ENCODE data around the gene PID1.
"Not testable (repeated sequence)": the region's sequence is repeated elsewhere in the genome, so short reads cannot be mapped to it uniquely, and the experiment has no call there.

The PID1 gene

GRCh38 chr2:229083606-229084340 lies 187.3 kb downstream of the PID1 start:
- no peak overlapping the region for H3K4me3 ChIP-seq (ENCODE audit: low read depth, low read length)

- H3K4me3 ChIP-seq (ENCODE audit: low read depth, low read length): no peak overlapping the region
These were observed 189.7 kb downstream of the PID1 start for GRCh38 chr2:229081411-229081810.

- H3K4me3 ChIP-seq (ENCODE audit: low read depth, low read length): no peak overlapping the region
These were observed 190.9 kb downstream of the PID1 start for GRCh38 chr2:229080172-229080571.

- H3K4me3 ChIP-seq (ENCODE audit: low read depth, low read length): not testable (repeated sequence)
These were observed 194.2 kb downstream of the PID1 start for GRCh38 chr2:229076886-229077285.

GRCh38 chr2:229073935-229074334 lies 197.2 kb downstream of the PID1 start:
- no peak overlapping the region for H3K4me3 ChIP-seq (ENCODE audit: low read depth, low read length)

- H3K4me3 ChIP-seq (ENCODE audit: low read depth, low read length): no peak overlapping the region
These were observed 199.7 kb downstream of the PID1 start for GRCh38 chr2:229071292-229071976.

GRCh38 chr2:229066121-229066715 lies 204.9 kb downstream of the PID1 start:
- H3K4me3 ChIP-seq (ENCODE audit: low read depth, low read length): no peak overlapping the region

GRCh38 chr2:229064749-229065148 lies 206.3 kb downstream of the PID1 start:
- H3K4me3 ChIP-seq (ENCODE audit: low read depth, low read length): no peak overlapping the region

- no peak overlapping the region for H3K4me3 ChIP-seq (ENCODE audit: low read depth, low read length)
These were observed 210.9 kb downstream of the PID1 start for GRCh38 chr2:229060147-229060546.

GRCh38 chr2:229059331-229060033 lies 211.6 kb downstream of the PID1 start:
- H3K4me3 ChIP-seq (ENCODE audit: low read depth, low read length): no peak overlapping the region

GRCh38 chr2:229057976-229058553 lies 213.0 kb downstream of the PID1 start:
- no peak overlapping the region for H3K4me3 ChIP-seq (ENCODE audit: low read depth, low read length)

GRCh38 chr2:229054311-229054710 lies 216.8 kb downstream of the PID1 start:
- no peak overlapping the region for H3K4me3 ChIP-seq (ENCODE audit: low read depth, low read length)

- no peak overlapping the region for H3K4me3 ChIP-seq (ENCODE audit: low read depth, low read length)
These were observed 219.3 kb downstream of the PID1 start for GRCh38 chr2:229051798-229052197.

- no peak overlapping the region for H3K4me3 ChIP-seq (ENCODE audit: low read depth, low read length)
These were observed 221.0 kb downstream of the PID1 start for GRCh38 chr2:229050133-229050532.

GRCh38 chr2:229048134-229048533 lies 223.0 kb downstream of the PID1 start:
- no peak overlapping the region for H3K4me3 ChIP-seq (ENCODE audit: low read depth, low read length)

GRCh38 chr2:229045671-229046070 lies 225.4 kb downstream of the PID1 start:
- no peak overlapping the region for H3K4me3 ChIP-seq (ENCODE audit: low read depth, low read length)

GRCh38 chr2:229044581-229044980 lies 226.5 kb downstream of the PID1 start:
- no peak overlapping the region for H3K4me3 ChIP-seq (ENCODE audit: low read depth, low read length)

- H3K4me3 ChIP-seq (ENCODE audit: low read depth, low read length): no peak overlapping the region
These were observed 227.4 kb downstream of the PID1 start for GRCh38 chr2:229043681-229044080.

- no peak overlapping the region for H3K4me3 ChIP-seq (ENCODE audit: low read depth, low read length)
These were observed 228.7 kb downstream of the PID1 start for GRCh38 chr2:229042349-229042748.

- H3K4me3 ChIP-seq (ENCODE audit: low read depth, low read length): no peak overlapping the region
These were observed 229.4 kb downstream of the PID1 start for GRCh38 chr2:229041691-229042090.

- H3K4me3 ChIP-seq (ENCODE audit: low read depth, low read length): no peak overlapping the region
These were observed 233.5 kb downstream of the PID1 start for GRCh38 chr2:229037621-229038020.

All from iPS-11a (cell line).